B cell (primary cell): Measurements from ENCODE around the gene MED15. TPM values are rescaled to one million over a fixed set of nuclear protein-coding genes. Genes with fewer than 3 reads are reported as not detected.

Experiments
- ATAC-seq: fragments of 200-7000 bp; cut with Tn5 transposase; one replicate; pipeline ENCODE4 v1.10.0; 2021; ENCODE audit warnings: low read depth, mild to moderate bottlenecking, moderate number of reproducible peaks, moderate library complexity
- CTCF ChIA-PET: fragments of 350-600 bp; sonication (Branson Sonifier 250); formaldehyde crosslinking; loops from one replicate; lab custom pipeline; 2021; ENCODE audit warnings: antibody characterized with exemption, inconsistent platforms; lab: Charles Lee
- POLR2A ChIA-PET: fragments of 350-600 bp; sonication (Branson Sonifier 250); formaldehyde crosslinking; loops from one replicate; lab custom pipeline; 2021; ENCODE audit warnings: antibody characterized with exemption; lab: Charles Lee
- DNase-seq: peaks from one replicate; pipeline ENCODE4 v3.0.0; 2013
- H2AFZ ChIP-seq: 2 replicates; pipeline ENCODE4 v1.6.1; 2012; ENCODE audit warnings: mild to moderate bottlenecking, low read depth, low read length; ENCODE audit not compliant: insufficient read depth, poor library complexity, severe bottlenecking
- H3K27ac ChIP-seq, 2 donors: 1 replicate in 1 of 2; 2 replicates in 1 of 2; pipeline ENCODE4 v1.5.1; 2012 to 2013; ENCODE audit warnings: low read length in 2 of 2, mild to moderate bottlenecking in 2 of 2, moderate library complexity in 1 of 2
- H3K27me3 ChIP-seq, 4 experiments: fragments of 200-600 bp in 1 of 4; sonication (generic) in 1 of 4; replicated peaks in 1 of 4; 1 replicate in 2 of 4; 2 replicates in 2 of 4; pipeline versions ENCODE4 v1.6.1 to v1.7.0; 2013 to 2016; ENCODE audit warnings: low read length in 3 of 4, mild to moderate bottlenecking in 2 of 4, mixed read lengths in 1 of 4, moderate library complexity in 1 of 4; ENCODE audit not compliant: insufficient read depth in 4 of 4, control insufficient read depth in 3 of 4; ENCODE audit errors: control extremely low read depth in 1 of 4
- H3K36me3 ChIP-seq, 2 experiments: replicated peaks in 1 of 2; 1 replicate in 1 of 2; 2 replicates in 1 of 2; pipeline versions ENCODE4 v1.6.1 to v1.7.1; 2013; ENCODE audit warnings: low read length in 1 of 2; ENCODE audit not compliant: insufficient read depth in 2 of 2, control insufficient read depth in 1 of 2; ENCODE audit errors: control extremely low read depth in 1 of 2, extremely low read depth in 1 of 2
- H3K4me1 ChIP-seq, 2 donors: fragments of 200-600 bp in 1 of 2; sonication (generic) in 1 of 2; 1 replicate in 1 of 2; 2 replicates in 1 of 2; pipeline versions ENCODE4 v1.5.1 to v1.6.1; 2013 to 2017; ENCODE audit warnings: low read length in 2 of 2; ENCODE audit not compliant: control insufficient read depth in 2 of 2, insufficient read depth in 2 of 2
- H3K4me2 ChIP-seq: replicated peaks from 2 replicates; pipeline ENCODE3; 2012; ENCODE audit warnings: mild to moderate bottlenecking, low read depth, low read length; ENCODE audit not compliant: poor library complexity, severe bottlenecking
- H3K4me3 ChIP-seq, 5 experiments: fragments of 200-600 bp in 1 of 5; sonication (generic) in 1 of 5; 1 replicate in 3 of 5; 2 replicates in 2 of 5; pipeline versions ENCODE4 v1.5.1 to v1.7.0; 2011 to 2016; ENCODE audit warnings: low read length in 4 of 5, mild to moderate bottlenecking in 4 of 5, low read depth in 2 of 5, control low read depth in 1 of 5, moderate library complexity in 1 of 5; ENCODE audit not compliant: insufficient read depth in 1 of 5; ENCODE audit errors: control extremely low read depth in 1 of 5, extremely low read depth in 1 of 5
- H3K79me2 ChIP-seq: fragments of 200-600 bp; sonication (generic); one replicate; pipeline ENCODE4 v1.6.0; 2016; ENCODE audit warnings: low read length; ENCODE audit not compliant: control insufficient read depth, insufficient read depth
- H3K9ac ChIP-seq: fragments of 200-600 bp; sonication (generic); 2 replicates; pipeline ENCODE4 v1.6.1; 2017; ENCODE audit warnings: mild to moderate bottlenecking, low read length, moderate library complexity
- H3K9me3 ChIP-seq, 3 donors: one replicate each; pipeline versions ENCODE4 v1.6.1 to v1.7.1; 2013; ENCODE audit warnings: low read length in 2 of 3; ENCODE audit not compliant: control insufficient read depth in 2 of 3, insufficient read depth in 1 of 3; ENCODE audit errors: control extremely low read depth in 1 of 3
- H4K20me1 ChIP-seq: 2 replicates; pipeline ENCODE4 v1.6.0; 2012; ENCODE audit warnings: mild to moderate bottlenecking, low read length; ENCODE audit not compliant: insufficient read depth, control insufficient read depth, poor library complexity, severe bottlenecking
- H3K27ac Mint-ChIP-seq: one replicate; pipeline ENCODE4 v1.8.0; 2021; ENCODE audit warnings: mixed read lengths
- H3K27me3 Mint-ChIP-seq: one replicate; pipeline ENCODE4 v1.8.0; 2021; ENCODE audit warnings: mixed read lengths
- H3K4me1 Mint-ChIP-seq: one replicate; pipeline ENCODE4 v1.8.0; 2021; ENCODE audit warnings: mixed read lengths
- H3K4me3 Mint-ChIP-seq: one replicate; pipeline ENCODE4 v1.8.0; 2021; ENCODE audit warnings: mixed read lengths
- H3K9me3 Mint-ChIP-seq: one replicate; pipeline ENCODE4 v1.8.0; 2022; ENCODE audit warnings: mixed read lengths; ENCODE audit not compliant: insufficient read depth
- EZH2 ChIP-seq: IDR thresholded peaks from 2 replicates; pipeline ENCODE4 v1.6.1; 2012; ENCODE audit warnings: borderline replicate concordance, low read depth, mild to moderate bottlenecking, moderate library complexity, low read length; ENCODE audit not compliant: insufficient read depth, poor library complexity, severe bottlenecking
- WGBS: methylation state at CpG from one replicate; pipeline ENCODE4 v1.1.5; 2013; ENCODE audit warnings: missing lambda C conversion rate; ENCODE audit not compliant: insufficient coverage; 5-methylcytosine and 5-hydroxymethylcytosine counted together
- intact Hi-C: fragments of 100-400 bp; cut with micrococcal nuclease; formaldehyde crosslinking; loops from one replicate; pipeline ENCODE4 v1.10.0; 2022
- polyA plus RNA-seq: library from polyadenylated mRNA; depleted of rRNA; stranded (reverse); fragments of >200 nt; gene quantifications from 2 replicates; pipeline ENCODE4 v1.2.3, GENCODE V29; 2012
- total RNA-seq, 2 donors: library from RNA; stranded (reverse); fragments of 120-200 nt in 1 of 2; gene quantifications; 1 replicate in 1 of 2; 2 replicates in 1 of 2; pipeline versions ENCODE4 v1.2.3 to v1.2.4, GENCODE V29; 2013 to 2022
- TF ChIP-seq, protein P1 (sequence below): fragments of 200-600 bp; IDR thresholded peaks from one replicate; pipeline ENCODE4 v1.8.0; 2022; ENCODE audit warnings: antibody characterized with exemption, mild to moderate bottlenecking

MED15 gene
- total and polyA plus RNA-seq, 2 donors (not counting 1 experiment from before 2014, with no cell fraction given) = 109 to 134 TPM

DNA sequence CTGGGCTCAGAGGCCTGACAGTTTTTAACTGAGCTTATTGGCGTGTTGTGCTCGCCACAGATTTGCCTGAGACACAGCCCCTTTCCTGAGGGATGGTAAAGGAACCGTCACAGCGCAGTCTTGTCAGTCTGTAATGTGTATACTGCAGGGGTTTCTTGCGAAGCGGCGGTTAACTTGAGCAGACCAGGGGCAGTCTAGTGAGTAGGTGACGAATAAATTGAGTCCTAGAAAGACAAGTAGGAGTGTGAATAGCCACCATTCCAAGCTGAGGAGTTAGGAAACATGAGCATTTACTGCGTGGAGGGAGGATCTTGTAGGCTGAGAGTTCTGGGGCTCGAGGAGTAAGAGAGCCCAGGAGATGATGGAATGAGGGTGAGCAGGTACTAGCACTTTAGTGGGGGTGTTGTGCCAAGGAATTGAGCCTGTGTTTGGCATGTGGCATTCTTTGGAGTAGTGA is 1.4 kb downstream of the MED15 start:
- no peaks in the 10 kb centered on the region for H3K27me3 ChIP-seq
- peak overlapping the region; percentile 69 for H3K4me2 ChIP-seq
- peak overlapping the region; percentile 56 to 59 for H3K27ac ChIP-seq
- 39% methylated on average over 10 of the region's 10 CpGs for WGBS
- peaks cover 53% of the 10 kb centered on the region for H3K4me1 Mint-ChIP-seq
- peak overlapping the region; percentile 97 for H3K4me3 Mint-ChIP-seq
- peaks cover 32 to 39% of the 10 kb centered on the region in 2 donors for H3K4me1 ChIP-seq
- TF ChIP-seq, protein P1, sequence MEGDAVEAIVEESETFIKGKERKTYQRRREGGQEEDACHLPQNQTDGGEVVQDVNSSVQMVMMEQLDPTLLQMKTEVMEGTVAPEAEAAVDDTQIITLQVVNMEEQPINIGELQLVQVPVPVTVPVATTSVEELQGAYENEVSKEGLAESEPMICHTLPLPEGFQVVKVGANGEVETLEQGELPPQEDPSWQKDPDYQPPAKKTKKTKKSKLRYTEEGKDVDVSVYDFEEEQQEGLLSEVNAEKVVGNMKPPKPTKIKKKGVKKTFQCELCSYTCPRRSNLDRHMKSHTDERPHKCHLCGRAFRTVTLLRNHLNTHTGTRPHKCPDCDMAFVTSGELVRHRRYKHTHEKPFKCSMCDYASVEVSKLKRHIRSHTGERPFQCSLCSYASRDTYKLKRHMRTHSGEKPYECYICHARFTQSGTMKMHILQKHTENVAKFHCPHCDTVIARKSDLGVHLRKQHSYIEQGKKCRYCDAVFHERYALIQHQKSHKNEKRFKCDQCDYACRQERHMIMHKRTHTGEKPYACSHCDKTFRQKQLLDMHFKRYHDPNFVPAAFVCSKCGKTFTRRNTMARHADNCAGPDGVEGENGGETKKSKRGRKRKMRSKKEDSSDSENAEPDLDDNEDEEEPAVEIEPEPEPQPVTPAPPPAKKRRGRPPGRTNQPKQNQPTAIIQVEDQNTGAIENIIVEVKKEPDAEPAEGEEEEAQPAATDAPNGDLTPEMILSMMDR = no peak
- TF ChIP-seq EZH2 = no peak
- ATAC-seq (no peak), DNase-seq (no peak)
- ChIA-PET POLR2A (no interaction called here), CTCF (interaction anchor here (0.9 to 1.3 kb wide), 2 partner anchors 9 to 91 kb away, joined by 3 to 6 read pairs; no protein-coding TSS in a partner anchor)
- no peaks in the 10 kb centered on the region for H3K27me3 Mint-ChIP-seq
- H3K9me3 Mint-ChIP-seq = no peaks in the 10 kb centered on the region
- peak overlapping the region; percentile 22 to 97 (median 29) for H3K4me3 ChIP-seq
- peak overlapping the region; percentile 45 for H3K9ac ChIP-seq
- H4K20me1 ChIP-seq = peaks cover 57% of the 10 kb centered on the region
- peaks cover 0 to 6% of the 10 kb centered on the region in 2 experiments for H3K36me3 ChIP-seq
- intact Hi-C loops = loop anchor here (5.0 kb wide), 1 partner anchor 377 kb away; the partner anchor contains the start of gene ZDHHC8
- H3K27ac Mint-ChIP-seq = peak overlapping the region; percentile 99
- H2AFZ ChIP-seq = no peak overlapping the region
- no peaks in the 10 kb centered on the region for H3K9me3 ChIP-seq
- H3K79me2 ChIP-seq = peaks cover 76% of the 10 kb centered on the region

DNA sequence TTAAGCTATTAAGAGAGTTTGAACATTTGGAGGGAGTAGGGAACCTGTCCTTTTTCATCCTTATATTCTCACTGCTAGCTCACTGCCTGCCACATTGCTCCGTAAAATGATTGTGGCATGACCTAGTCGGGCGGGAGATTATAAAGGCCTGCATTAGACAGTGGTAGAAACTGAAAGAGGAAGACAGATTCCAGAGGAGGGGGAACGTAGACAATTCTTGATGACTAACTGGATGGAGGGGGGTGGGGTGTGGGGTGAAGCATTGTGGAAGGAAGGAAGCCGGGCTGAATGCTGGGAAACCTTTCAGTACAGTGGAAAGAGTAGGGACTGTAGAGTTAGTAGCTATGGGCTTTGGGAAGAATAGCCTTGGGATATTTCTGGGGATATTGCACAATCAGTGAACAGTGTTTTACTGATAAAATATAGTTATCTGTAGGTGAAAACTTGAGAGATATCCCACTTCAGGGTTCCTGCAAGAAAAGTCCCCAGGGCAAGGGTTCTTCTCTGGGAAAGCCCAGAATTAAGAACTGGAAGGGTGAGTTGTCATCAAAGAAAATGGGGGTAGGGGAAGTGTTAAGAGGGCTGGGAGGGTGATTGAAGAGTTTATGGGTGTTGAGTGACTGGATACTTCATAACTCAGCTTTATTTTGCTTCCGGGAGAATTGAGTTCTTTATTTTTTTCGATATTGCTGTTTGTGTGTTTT is 2.1 kb downstream of the MED15 start:
- H3K4me1 ChIP-seq = peaks cover 32 to 39% of the 10 kb centered on the region in 2 donors
- H3K4me3 ChIP-seq = peak overlapping the region; percentile 22 to 97 (median 29)
- ATAC-seq = peak; percentile 61
- TF ChIP-seq EZH2 = no peak
- TF ChIP-seq, protein P1 = no peak
- peak overlapping the region; percentile 56 to 59 for H3K27ac ChIP-seq
- H3K36me3 ChIP-seq = peaks cover 0 to 13% of the 10 kb centered on the region in 2 experiments
- Mint-ChIP-seq H3K27ac (peak overlapping the region; percentile 99), H3K4me1 (peaks cover 58% of the 10 kb centered on the region), H3K9me3 (no peaks in the 10 kb centered on the region), H3K4me3 (peak overlapping the region; percentile 97), H3K27me3 (no peaks in the 10 kb centered on the region)
- H3K9ac ChIP-seq = peak overlapping the region; percentile 45
- WGBS = 0% methylated on average over 5 of the region's 7 CpGs
- H4K20me1 ChIP-seq = peaks cover 64% of the 10 kb centered on the region
- peaks cover 82% of the 10 kb centered on the region for H3K79me2 ChIP-seq
- peak overlapping the region; percentile 69 for H3K4me2 ChIP-seq
- ChIA-PET CTCF (interaction anchor here (0.7 to 1.3 kb wide), 3 partner anchors 9 to 92 kb away, joined by 3 to 6 read pairs (median 3); no protein-coding TSS in a partner anchor), POLR2A (no interaction called here)
- H3K27me3 ChIP-seq = no peaks in the 10 kb centered on the region
- peak; percentile 80 for DNase-seq
- H2AFZ ChIP-seq = peak overlapping the region; percentile 3
- H3K9me3 ChIP-seq = no peaks in the 10 kb centered on the region
- intact Hi-C loops = loop anchor here (5.0 kb wide), 1 partner anchor 377 kb away; the partner anchor contains the start of gene ZDHHC8
